Right lobe of liver (tissue), 6 donors: ENCODE measurements around the gene CCDC178. TPM values are rescaled to one million over a fixed set of nuclear protein-coding genes. Genes with fewer than 3 reads are reported as not detected.

Experiments
- ATAC-seq, 4 donors: fragments of 200-7000 bp; cut with Tn5 transposase; one replicate each; pipeline ENCODE4 v1.9.1; 2020; ENCODE audit warnings: mild to moderate bottlenecking in 4 of 4, moderate library complexity in 4 of 4
- DNase-seq, 3 donors: peaks; one replicate each; pipeline ENCODE4 v3.0.0-alpha.2; 2020
- H3K27ac ChIP-seq, 3 donors: fragments of 200-600 bp; one replicate each; pipeline ENCODE4 v1.8.0; 2022
- H3K27me3 ChIP-seq, 2 donors: fragments of 200-600 bp; one replicate each; pipeline ENCODE4 v1.8.0; 2022
- H3K36me3 ChIP-seq, 4 donors: fragments of 200-600 bp; sonication (generic) in 1 of 4; one replicate each; pipeline versions ENCODE4 v1.5.1 to v1.8.0; 2017 to 2022; ENCODE audit warnings: control low read depth in 1 of 4
- H3K4me1 ChIP-seq, 4 donors: fragments of 200-600 bp; sonication (generic) in 1 of 4; one replicate each; pipeline versions ENCODE4 v1.5.1 to v1.8.0; 2017 to 2022; ENCODE audit warnings: control low read depth in 1 of 4
- H3K4me3 ChIP-seq, 3 donors: fragments of 200-600 bp; one replicate each; pipeline ENCODE4 v1.8.0; 2022
- H3K9me3 ChIP-seq, 4 donors: fragments of 200-600 bp; sonication (generic) in 1 of 4; one replicate each; pipeline versions ENCODE4 v1.5.1 to v1.8.0; 2017 to 2022; ENCODE audit warnings: control low read depth in 1 of 4
- CTCF ChIP-seq, 4 donors: fragments of 200-600 bp in 3 of 4; fragments of 450-650 bp in 1 of 4; IDR thresholded peaks; one replicate each; pipeline versions ENCODE4 v1.5.1 to v1.8.0; 2016 to 2022; ENCODE audit warnings: antibody characterized with exemption in 4 of 4, mild to moderate bottlenecking in 2 of 4
- POLR2A ChIP-seq: fragments of 450-650 bp; IDR thresholded peaks from one replicate; pipeline ENCODE4 v1.6.1; 2017; ENCODE audit warnings: antibody characterized with exemption, mild to moderate bottlenecking
- WGBS: methylation state at CpG from one replicate; pipeline ENCODE4 v1.1.6; 2018; ENCODE audit warnings: low coverage, low lambda C conversion rate; ENCODE audit not compliant: insufficient coverage; ENCODE audit errors: missing lambda C conversion rate; 5-methylcytosine and 5-hydroxymethylcytosine counted together
- intact Hi-C, 2 donors: fragments of 100-400 bp; cut with DNase I; formaldehyde crosslinking; loops; one replicate each; pipeline versions ENCODE4 v1.11.2 to v1.14.1; 2022
- total RNA-seq, 6 experiments: library from RNA; depleted of rRNA in 2 of 6; stranded (reverse); fragments of >200 nt in 2 of 6; fragmentation: NEBNext Ultra II Directional in 3 of 6; extraction: Animal tissue kit (Norgen Biotek cat#: 25700) in 3 of 6; gene quantifications; one replicate each; pipeline versions ENCODE4 v1.1.0 to v1.2.4, GENCODE V29; 2016 to 2023
- donor health status: DM: no; HTN: yes; CAD: no.
- donor health status: DM: no; HTN: no; CAD: no.
- donor health status: DM: no; HTN: no; CAD: no.
- donor health status: DM: no; HTN: yes; CAD: no.
- donor health status: DM: no; HTN: yes; CAD: no.

CCDC178 gene
- total RNA-seq, 6 experiments from 2014 or later = not detected

- DNase-seq = no peak
- 55% methylated on average over 11 of the region's 12 CpGs for WGBS
- H3K36me3 ChIP-seq = no peaks in the 10 kb centered on the region
- H3K4me3 ChIP-seq = no peak overlapping the region
- no peak overlapping the region for H3K27ac ChIP-seq
- intact Hi-C loops = no loop called here
- TF ChIP-seq POLR2A = no peak
- no peak for TF ChIP-seq CTCF (IDR thresholded peaks at IDR 0.05)
- no peak for ATAC-seq
- H3K27me3 ChIP-seq = no peaks in the 10 kb centered on the region
- H3K9me3 ChIP-seq = no peaks in the 10 kb centered on the region
- no peaks in the 10 kb centered on the region for H3K4me1 ChIP-seq
Measured at GRCh38 chr18:32907648-32908423, 532.7 kb downstream of the CCDC178 start.

- intact Hi-C loops = no loop called here
- no peaks in the 10 kb centered on the region for H3K9me3 ChIP-seq
- no peaks in the 10 kb centered on the region for H3K27me3 ChIP-seq
- H3K4me3 ChIP-seq = no peak overlapping the region
- WGBS = 65% methylated on average over 3 of the region's 3 CpGs
- H3K36me3 ChIP-seq = no peaks in the 10 kb centered on the region
- ATAC-seq (no peak), DNase-seq (no peak)
- H3K27ac ChIP-seq = no peak overlapping the region
- H3K4me1 ChIP-seq = no peaks in the 10 kb centered on the region
- TF ChIP-seq CTCF (IDR thresholded peaks at IDR 0.05) (no peak), POLR2A (no peak)
Measured at GRCh38 chr18:32907311-32907585, 533.3 kb downstream of the CCDC178 start.

GRCh38 chr18:32906506-32907310 lies 533.8 kb downstream of the CCDC178 start:
- WGBS = 75% methylated on average over 10 of the region's 10 CpGs
- DNase-seq (no peak), ATAC-seq (no peak)
- Histone ChIP-seq H3K36me3 (no peaks in the 10 kb centered on the region), H3K27me3 (no peaks in the 10 kb centered on the region), H3K4me3 (no peak overlapping the region), H3K27ac (no peak overlapping the region), H3K4me1 (no peaks in the 10 kb centered on the region), H3K9me3 (no peaks in the 10 kb centered on the region)
- no peak for TF ChIP-seq POLR2A
- no peak for TF ChIP-seq CTCF (IDR thresholded peaks at IDR 0.05)
- intact Hi-C loops = no loop called here

GRCh38 chr18:32905651-32906050 lies 534.9 kb downstream of the CCDC178 start:
- WGBS = 60% methylated on average over 1 of the region's 5 CpGs

More at GRCh38 chr18:32905651-32906050, 534.9 kb downstream of the CCDC178 start:
- TF ChIP-seq POLR2A (no peak), CTCF (IDR thresholded peaks at IDR 0.05) (no peak)
- no peak overlapping the region for H3K27ac ChIP-seq
- H3K4me1 ChIP-seq = no peaks in the 10 kb centered on the region
- intact Hi-C loops = no loop called here
- no peaks in the 10 kb centered on the region for H3K27me3 ChIP-seq
- no peaks in the 10 kb centered on the region for H3K9me3 ChIP-seq
- no peaks in the 10 kb centered on the region for H3K36me3 ChIP-seq
- H3K4me3 ChIP-seq = no peak overlapping the region
- ATAC-seq (no peak), DNase-seq (no peak)
